Measurements from ENCODE around the gene GNE. TPM values are rescaled to one million over a fixed set of nuclear protein-coding genes. Genes with fewer than 3 reads are reported as not detected.

Gene GNE
- total and polyA plus RNA-seq, 2 of the 13 experiments (the other 11 are each of a cell fraction or from before 2014, with no cell fraction given), result 16.1 to 24.1 TPM

- no peak overlapping the region for H2AFZ ChIP-seq (ENCODE audit: low read length)
- no peak overlapping the region for H3K4me2 ChIP-seq (ENCODE audit: low read depth, low read length)
- no peak overlapping the region for H3K27ac ChIP-seq (ENCODE audit: extremely low read length, insufficient read depth, low read length)
- H3K27me3 ChIP-seq (ENCODE audit: control insufficient read depth in 1 of 2, insufficient read depth in 2 of 2, low read length in 2 of 2), result no peaks in the 10 kb centered on the region
- no peaks in the 10 kb centered on the region for H3K4me1 ChIP-seq (ENCODE audit: insufficient read depth, low read length)
- H3K36me3 ChIP-seq (replicated peaks in 1 of 2; ENCODE audit: control insufficient read depth in 1 of 2, insufficient read depth in 2 of 2, low read length in 2 of 2), result peaks cover 4 to 42% of the 10 kb centered on the region in 2 experiments; a peak in 4 of 5 replicates
- WGBS (ENCODE audit: low lambda C conversion rate), result 98% methylated on average over 3 of the region's 3 CpGs
- no peak overlapping the region for H3K9ac ChIP-seq (ENCODE audit: insufficient read depth, low read depth, low read length)
- ChIA-PET CTCF (ENCODE audit: low intra/inter-chr PET ratio, low total read pairs) (no interaction called here), POLR2A (no interaction called here)
- no peaks in the 10 kb centered on the region for H4K20me1 ChIP-seq (ENCODE audit: insufficient read depth, low read length)
- no peaks in the 10 kb centered on the region for H3K9me3 ChIP-seq (ENCODE audit: low read length)
- FAIRE-seq (no peak), ATAC-seq (no peak), DNase-seq (ENCODE audit: low spot score) (no peak)
- no peaks in the 10 kb centered on the region for H3K79me2 ChIP-seq (ENCODE audit: insufficient read depth, low read length)
- intact Hi-C loops (cut with micrococcal nuclease; ENCODE audit: unreplicated experiment), result no loop called here
- H3K4me3 ChIP-seq (replicated peaks in 1 of 3; ENCODE audit: insufficient read depth in 1 of 3, low read depth in 2 of 3, low read length in 3 of 3), result no peak overlapping the region
- in situ Hi-C loops (cut with HindIII; ENCODE audit: extremely low pct_ligation_motif_present, low pct_unique_long_range_greater_than_20kb), result no loop called here
- BruUV-seq (replicated peaks), result no TSS peak
- no peak for TF ChIP-seq ZNF513 (CRISPR knock-in tag; conservative IDR thresholded peaks at IDR 0.05)
- TF ChIP-seq FOXP1 (IDR thresholded peaks at IDR 0.05), result no peak
- TF ChIP-seq FOXP1 (CRISPR knock-in tag; IDR thresholded peaks at IDR 0.05), result no peak
- TF ChIP-seq ZMAT5 (CRISPR knock-in tag; IDR thresholded peaks at IDR 0.05; ENCODE audit: borderline replicate concordance, low read depth), result no peak
- no peak for TF ChIP-seq ZNF547 (CRISPR knock-in tag; IDR thresholded peaks at IDR 0.05)
- no peak for TF ChIP-seq ATF1 (CRISPR knock-in tag; IDR thresholded peaks at IDR 0.05)
- no peak for TF ChIP-seq RNF219 (CRISPR knock-in tag; IDR thresholded peaks at IDR 0.05)
- no peak for TF ChIP-seq KLF6 (CRISPR knock-in tag; IDR thresholded peaks at IDR 0.05)
- TF ChIP-seq SCMH1 (CRISPR knock-in tag; IDR thresholded peaks at IDR 0.05; ENCODE audit: borderline replicate concordance), result no peak
- no peak for TF ChIP-seq ZBTB10 (CRISPR knock-in tag; IDR thresholded peaks at IDR 0.05; ENCODE audit: borderline replicate concordance)
- no peak for TF ChIP-seq ZNF740 (CRISPR knock-in tag; IDR thresholded peaks at IDR 0.05)
- TF ChIP-seq NFYB (CRISPR knock-in tag; IDR thresholded peaks at IDR 0.05), result no peak
- TF ChIP-seq ZMYM2 (CRISPR knock-in tag; IDR thresholded peaks at IDR 0.05), result no peak
- no peak for TF ChIP-seq AKNA (CRISPR knock-in tag; IDR thresholded peaks at IDR 0.05; ENCODE audit: borderline replicate concordance)
Observed at GRCh38 chr9:36237230-36237629, 21.0 kb downstream of the GNE start.
